ENCODE data around the gene HS2ST1.
A peak's percentile ranks its signal among the peaks of the same experiment; 100 is the strongest.

The HS2ST1 gene

GRCh38 chr1:86965012-86965826 is 50.8 kb downstream of the HS2ST1 start (continued):
- peak; percentile 60 for TF ChIP-seq CTCF (tag by site-specific recombination; IDR thresholded peaks at IDR 0.05)

GRCh38 chr1:86965827-86966182 is 51.4 kb downstream of the HS2ST1 start:
- Histone ChIP-seq H3K9me3 (ENCODE audit: control insufficient read depth, insufficient read depth, low read depth, low read length) (no peaks in the 10 kb centered on the region), H3K27ac (ENCODE audit: extremely low read depth, low read depth, low read length) (no peak overlapping the region), H3K4me1 (ENCODE audit: control insufficient read depth, insufficient read depth, low read length) (no peaks in the 10 kb centered on the region), H3K4me3 (ENCODE audit: low read depth, low read length) (no peak overlapping the region), H3K36me3 (ENCODE audit: control insufficient read depth in 2 of 2, insufficient read depth in 1 of 2, low read length in 2 of 2) (no peaks in the 10 kb centered on the region)
- TF ChIP-seq ZNF561 (tag by site-specific recombination; IDR thresholded peaks at IDR 0.05; ENCODE audit: borderline replicate concordance): no peak
- ChIA-PET CTCF (interaction anchor here (0.6 to 2.4 kb wide), 12 partner anchors 10 to 1411 kb away, joined by 3 to 10 read pairs (median 6); no protein-coding TSS in a partner anchor), POLR2A (no interaction called here)

- H3K9me3 ChIP-seq (ENCODE audit: control insufficient read depth, insufficient read depth, low read depth, low read length): no peaks in the 10 kb centered on the region
- CTCF ChIA-PET: interaction anchor here (0.6 kb wide), 2 partner anchors 18 to 190 kb away, joined by 4 read pairs; no protein-coding TSS in a partner anchor
- no peaks in the 10 kb centered on the region for H3K4me1 ChIP-seq (ENCODE audit: control insufficient read depth, insufficient read depth, low read length)
- POLR2A ChIA-PET: no interaction called here
- H3K4me3 ChIP-seq (ENCODE audit: low read depth, low read length): no peak overlapping the region
- no peaks in the 10 kb centered on the region for H3K36me3 ChIP-seq (ENCODE audit: control insufficient read depth in 2 of 2, insufficient read depth in 1 of 2, low read length in 2 of 2)
- TF ChIP-seq SALL2 (tag by site-specific recombination; IDR thresholded peaks at IDR 0.05; ENCODE audit: borderline replicate concordance) (no peak), ZNF341 (tag by site-specific recombination; IDR thresholded peaks at IDR 0.05; ENCODE audit: low read depth) (no peak), KLF17 (tag by site-specific recombination; IDR thresholded peaks at IDR 0.05) (no peak), ZSCAN4 (tag by site-specific recombination; IDR thresholded peaks at IDR 0.05) (no peak), ZNF791 (tag by site-specific recombination; IDR thresholded peaks at IDR 0.05) (no peak), ZFHX2 (tag by site-specific recombination; conservative IDR thresholded peaks at IDR 0.05) (no peak)
- H3K27ac ChIP-seq (ENCODE audit: extremely low read depth, low read depth, low read length): no peak overlapping the region
These were observed 56.5 kb downstream of the HS2ST1 start for GRCh38 chr1:86970938-86971337.

GRCh38 chr1:86971778-86972177 is 57.3 kb downstream of the HS2ST1 start:
- Histone ChIP-seq H3K36me3 (ENCODE audit: control insufficient read depth in 2 of 2, insufficient read depth in 1 of 2, low read length in 2 of 2) (no peaks in the 10 kb centered on the region), H3K4me3 (ENCODE audit: low read depth, low read length) (no peak overlapping the region), H3K27ac (ENCODE audit: extremely low read depth, low read depth, low read length) (no peak overlapping the region), H3K4me1 (ENCODE audit: control insufficient read depth, insufficient read depth, low read length) (peaks cover 3% of the 10 kb centered on the region; the same call in 1 of the 2 replicates), H3K9me3 (ENCODE audit: control insufficient read depth, insufficient read depth, low read depth, low read length) (no peaks in the 10 kb centered on the region)
- ChIA-PET CTCF (interaction anchor here (0.6 to 1.3 kb wide), 2 partner anchors 17 to 143 kb away, joined by 4 to 5 read pairs; no protein-coding TSS in a partner anchor), POLR2A (no interaction called here)
- TF ChIP-seq ATF2 (tag by site-specific recombination; IDR thresholded peaks at IDR 0.05; ENCODE audit: low read depth): no peak
- TF ChIP-seq ZNF792 (tag by site-specific recombination; IDR thresholded peaks at IDR 0.05): no peak
- no peak for TF ChIP-seq ZNF560 (tag by site-specific recombination; IDR thresholded peaks at IDR 0.05; ENCODE audit: borderline replicate concordance)
- TF ChIP-seq ZNF791 (tag by site-specific recombination; IDR thresholded peaks at IDR 0.05): no peak
- TF ChIP-seq ZNF692 (tag by site-specific recombination; IDR thresholded peaks at IDR 0.05): no peak
- TF ChIP-seq ZNF341 (tag by site-specific recombination; IDR thresholded peaks at IDR 0.05; ENCODE audit: low read depth): no peak
- TF ChIP-seq ZBTB1 (tag by site-specific recombination; IDR thresholded peaks at IDR 0.05): no peak
- no peak for TF ChIP-seq ZNF169 (tag by site-specific recombination; IDR thresholded peaks at IDR 0.05)
- TF ChIP-seq ZNF311 (tag by site-specific recombination; IDR thresholded peaks at IDR 0.05; ENCODE audit: borderline replicate concordance): no peak
- no peak for TF ChIP-seq ZNF514 (tag by site-specific recombination; IDR thresholded peaks at IDR 0.05)
- no peak for TF ChIP-seq ZNF555 (tag by site-specific recombination; conservative IDR thresholded peaks at IDR 0.05)
- no peak for TF ChIP-seq ZBTB8A (tag by site-specific recombination; IDR thresholded peaks at IDR 0.05)
- TF ChIP-seq ZNF174 (tag by site-specific recombination; IDR thresholded peaks at IDR 0.05): no peak
- TF ChIP-seq SCRT1 (tag by site-specific recombination; IDR thresholded peaks at IDR 0.05; ENCODE audit: borderline replicate concordance): no peak
- TF ChIP-seq ZNF707 (tag by site-specific recombination; IDR thresholded peaks at IDR 0.05): no peak
